22Rv1 (cell line): ENCODE data around the gene KPNA6.

Experiments used
- H3K27ac ChIP-seq: fragments of 450-650 bp; 2 replicates; pipeline ENCODE4 v1.5.1; 2017
- CTCF ChIP-seq: fragments of 450-650 bp; IDR thresholded peaks from 2 replicates; pipeline ENCODE4 v1.5.1; 2017; ENCODE audit warnings: mild to moderate bottlenecking
- ZFX ChIP-seq: fragments of 450-650 bp; IDR thresholded peaks from 2 replicates; pipeline ENCODE4 v1.6.1; 2017; ENCODE audit warnings: antibody characterized with exemption, borderline replicate concordance

KPNA6 gene

GRCh38 chr1:32179193-32179442 lies 71.3 kb downstream of the KPNA6 start:
- no peak for TF ChIP-seq CTCF
- TF ChIP-seq ZFX, result no peak

GRCh38 chr1:32179443-32180185 lies 71.8 kb downstream of the KPNA6 start, which contains the start of gene TXLNA:
TSS of gene TXLNA (plus strand) at chr1:32179675. CDS start at chr1:32180346, 671 bp downstream.
- TF ChIP-seq CTCF, result 0 out of 2 replicates have a peak, but pooled peaks have one; percentile 15
- no peak for TF ChIP-seq ZFX
- peak within 1 kb of the TSS; percentile 90 for H3K27ac ChIP-seq

More at GRCh38 chr1:32179193-32179442, 71.3 kb downstream of the KPNA6 start:
- H3K27ac ChIP-seq, result peak overlapping the region; percentile 90

- TF ChIP-seq CTCF (no peak), ZFX (no peak)
- peak overlapping the region; percentile 90 for H3K27ac ChIP-seq
Observed at GRCh38 chr1:32180186-32181060, 72.6 kb downstream of the KPNA6 start.

- TF ChIP-seq ZFX (no peak), CTCF (no peak)
- peak overlapping the region; percentile 90 for H3K27ac ChIP-seq
Observed at GRCh38 chr1:32181065-32181464, 73.2 kb downstream of the KPNA6 start.

- TF ChIP-seq ZFX (no peak), CTCF (no peak)
- H3K27ac ChIP-seq, result peak overlapping the region; percentile 90; the same call in 1 of the 2 replicates
Observed at GRCh38 chr1:32181563-32181962, 73.7 kb downstream of the KPNA6 start.

- H3K27ac ChIP-seq, result no peak overlapping the region
- TF ChIP-seq CTCF (no peak), ZFX (no peak)
Observed at GRCh38 chr1:32182060-32182459, 74.2 kb downstream of the KPNA6 start.

GRCh38 chr1:32184650-32185049 lies 76.8 kb downstream of the KPNA6 start:
- H3K27ac ChIP-seq, result no peak overlapping the region
- TF ChIP-seq ZFX, result no peak
- no peak for TF ChIP-seq CTCF
